ENCODE results near the gene TLR1.
"Not testable (repeated sequence)": the region's sequence is repeated elsewhere in the genome, so short reads cannot be mapped to it uniquely, and the experiment has no call there.

Gene TLR1

GRCh38 chr4:38806251-38806650, 1.7 kb upstream of the TLR1 start:
- H3K36me3 ChIP-seq (ENCODE audit: control insufficient read depth, insufficient read depth, low read length); H3K9me3 ChIP-seq (ENCODE audit: control insufficient read depth, insufficient read depth, low read length); H3K27ac ChIP-seq (ENCODE audit: low read length); H3K4me1 ChIP-seq (ENCODE audit: control insufficient read depth, insufficient read depth, low read length); DNase-seq (ENCODE audit: low read depth, low spot score); H3K27me3 ChIP-seq (ENCODE audit: control insufficient read depth, insufficient read depth, low read length); H3K4me3 ChIP-seq (ENCODE audit: low read length): not testable (repeated sequence)
- 100% methylated on average over 2 of the region's 9 CpGs for WGBS (ENCODE audit: insufficient coverage, insufficient read length)

- no peak overlapping the region for H3K27ac ChIP-seq (ENCODE audit: low read length)
- no peaks in the 10 kb centered on the region for H3K27me3 ChIP-seq (ENCODE audit: control insufficient read depth, insufficient read depth, low read length)
- no CpG with 5 or more reads among the region's 5 CpGs for WGBS (ENCODE audit: insufficient coverage, insufficient read length)
- 0 out of 2 replicates have a peak, but pooled peaks cover 2% of the 10 kb centered on the region for H3K9me3 ChIP-seq (ENCODE audit: control insufficient read depth, insufficient read depth, low read length)
- no peak overlapping the region for H3K4me3 ChIP-seq (ENCODE audit: low read length)
- no peaks in the 10 kb centered on the region for H3K36me3 ChIP-seq (ENCODE audit: control insufficient read depth, insufficient read depth, low read length)
- no peak for DNase-seq (ENCODE audit: low read depth, low spot score)
- no peaks in the 10 kb centered on the region for H3K4me1 ChIP-seq (ENCODE audit: control insufficient read depth, insufficient read depth, low read length)
These were observed 1.0 kb upstream of the TLR1 start for GRCh38 chr4:38805530-38806145.

- H3K36me3 ChIP-seq (ENCODE audit: control insufficient read depth, insufficient read depth, low read length), result no peaks in the 10 kb centered on the region
- no peaks in the 10 kb centered on the region for H3K27me3 ChIP-seq (ENCODE audit: control insufficient read depth, insufficient read depth, low read length)
- no peak for DNase-seq (ENCODE audit: low read depth, low spot score)
- H3K4me1 ChIP-seq (ENCODE audit: control insufficient read depth, insufficient read depth, low read length), result no peaks in the 10 kb centered on the region
- no peak overlapping the region for H3K4me3 ChIP-seq (ENCODE audit: low read length)
- no peak overlapping the region for H3K27ac ChIP-seq (ENCODE audit: low read length)
- WGBS (ENCODE audit: insufficient coverage, insufficient read length), result no CpG with 5 or more reads among the region's 6 CpGs
- H3K9me3 ChIP-seq (ENCODE audit: control insufficient read depth, insufficient read depth, low read length), result 0 out of 2 replicates have a peak, but pooled peaks cover 2% of the 10 kb centered on the region
These were observed 548 bp downstream of the TLR1 start for GRCh38 chr4:38803833-38804653.

GRCh38 chr4:38802561-38803355, 1.8 kb downstream of the TLR1 start:
- WGBS (ENCODE audit: insufficient coverage, insufficient read length), result no CpG with 5 or more reads among the region's 15 CpGs
- H3K36me3 ChIP-seq (ENCODE audit: control insufficient read depth, insufficient read depth, low read length), result no peaks in the 10 kb centered on the region
- H3K4me3 ChIP-seq (ENCODE audit: low read length), result no peak overlapping the region
- no peak overlapping the region for H3K27ac ChIP-seq (ENCODE audit: low read length)
- H3K27me3 ChIP-seq (ENCODE audit: control insufficient read depth, insufficient read depth, low read length), result no peaks in the 10 kb centered on the region
- DNase-seq (ENCODE audit: low read depth, low spot score), result no peak
- 0 out of 2 replicates have a peak, but pooled peaks cover 2% of the 10 kb centered on the region for H3K9me3 ChIP-seq (ENCODE audit: control insufficient read depth, insufficient read depth, low read length)
- H3K4me1 ChIP-seq (ENCODE audit: control insufficient read depth, insufficient read depth, low read length), result no peaks in the 10 kb centered on the region

- DNase-seq (ENCODE audit: low read depth, low spot score), result no peak
- Histone ChIP-seq H3K4me3 (ENCODE audit: low read length) (no peak overlapping the region), H3K36me3 (ENCODE audit: control insufficient read depth, insufficient read depth, low read length) (no peaks in the 10 kb centered on the region), H3K27me3 (ENCODE audit: control insufficient read depth, insufficient read depth, low read length) (no peaks in the 10 kb centered on the region), H3K4me1 (ENCODE audit: control insufficient read depth, insufficient read depth, low read length) (no peaks in the 10 kb centered on the region), H3K27ac (ENCODE audit: low read length) (no peak overlapping the region), H3K9me3 (ENCODE audit: control insufficient read depth, insufficient read depth, low read length) (0 out of 2 replicates have a peak, but pooled peaks cover 2% of the 10 kb centered on the region)
- no CpG with 5 or more reads among the region's 3 CpGs for WGBS (ENCODE audit: insufficient coverage, insufficient read length)
These were observed 3.6 kb downstream of the TLR1 start for GRCh38 chr4:38800961-38801450.

GRCh38 chr4:38800366-38800765, 4.2 kb downstream of the TLR1 start:
- H3K4me1 ChIP-seq (ENCODE audit: control insufficient read depth, insufficient read depth, low read length), result no peaks in the 10 kb centered on the region
- WGBS (ENCODE audit: insufficient coverage, insufficient read length), result no CpG with 5 or more reads among the region's 2 CpGs
- H3K4me3 ChIP-seq (ENCODE audit: low read length), result no peak overlapping the region
- H3K36me3 ChIP-seq (ENCODE audit: control insufficient read depth, insufficient read depth, low read length), result no peaks in the 10 kb centered on the region
- 0 out of 2 replicates have a peak, but pooled peaks cover 2% of the 10 kb centered on the region for H3K9me3 ChIP-seq (ENCODE audit: control insufficient read depth, insufficient read depth, low read length)
- DNase-seq (ENCODE audit: low read depth, low spot score), result no peak
- no peaks in the 10 kb centered on the region for H3K27me3 ChIP-seq (ENCODE audit: control insufficient read depth, insufficient read depth, low read length)
- no peak overlapping the region for H3K27ac ChIP-seq (ENCODE audit: low read length)

GRCh38 chr4:38795087-38795486, 9.5 kb downstream of the TLR1 start:
- Histone ChIP-seq H3K27me3 (ENCODE audit: control insufficient read depth, insufficient read depth, low read length) (no peaks in the 10 kb centered on the region), H3K4me1 (ENCODE audit: control insufficient read depth, insufficient read depth, low read length) (no peaks in the 10 kb centered on the region), H3K27ac (ENCODE audit: low read length) (no peak overlapping the region), H3K36me3 (ENCODE audit: control insufficient read depth, insufficient read depth, low read length) (no peaks in the 10 kb centered on the region), H3K4me3 (ENCODE audit: low read length) (no peak overlapping the region), H3K9me3 (ENCODE audit: control insufficient read depth, insufficient read depth, low read length) (no peaks in the 10 kb centered on the region)
- WGBS (ENCODE audit: insufficient coverage, insufficient read length), result no CpG with 5 or more reads among the region's 3 CpGs
- no peak for DNase-seq (ENCODE audit: low read depth, low spot score)

GRCh38 chr4:38794051-38794450, 10.5 kb downstream of the TLR1 start:
- H3K4me3 ChIP-seq (ENCODE audit: low read length), result no peak overlapping the region
- H3K36me3 ChIP-seq (ENCODE audit: control insufficient read depth, insufficient read depth, low read length), result no peaks in the 10 kb centered on the region
- no peaks in the 10 kb centered on the region for H3K9me3 ChIP-seq (ENCODE audit: control insufficient read depth, insufficient read depth, low read length)
- no peak overlapping the region for H3K27ac ChIP-seq (ENCODE audit: low read length)
- no peaks in the 10 kb centered on the region for H3K27me3 ChIP-seq (ENCODE audit: control insufficient read depth, insufficient read depth, low read length)
- WGBS (ENCODE audit: insufficient coverage, insufficient read length), result no CpG with 5 or more reads among the region's 2 CpGs
- H3K4me1 ChIP-seq (ENCODE audit: control insufficient read depth, insufficient read depth, low read length), result no peaks in the 10 kb centered on the region
- DNase-seq (ENCODE audit: low read depth, low spot score), result no peak

- H3K4me3 ChIP-seq (ENCODE audit: low read length), result no peak overlapping the region
- no peaks in the 10 kb centered on the region for H3K9me3 ChIP-seq (ENCODE audit: control insufficient read depth, insufficient read depth, low read length)
- no CpG with 5 or more reads among the region's 2 CpGs for WGBS (ENCODE audit: insufficient coverage, insufficient read length)
- no peaks in the 10 kb centered on the region for H3K4me1 ChIP-seq (ENCODE audit: control insufficient read depth, insufficient read depth, low read length)
- DNase-seq (ENCODE audit: low read depth, low spot score), result no peak
- H3K27me3 ChIP-seq (ENCODE audit: control insufficient read depth, insufficient read depth, low read length), result no peaks in the 10 kb centered on the region
- no peak overlapping the region for H3K27ac ChIP-seq (ENCODE audit: low read length)
- H3K36me3 ChIP-seq (ENCODE audit: control insufficient read depth, insufficient read depth, low read length), result no peaks in the 10 kb centered on the region
These were observed 13.6 kb downstream of the TLR1 start for GRCh38 chr4:38791010-38791409.

- no peak overlapping the region for H3K4me3 ChIP-seq (ENCODE audit: low read length)
- no peaks in the 10 kb centered on the region for H3K27me3 ChIP-seq (ENCODE audit: control insufficient read depth, insufficient read depth, low read length)
- no CpG with 5 or more reads among the region's 1 CpG for WGBS (ENCODE audit: insufficient coverage, insufficient read length)
- no peak for DNase-seq (ENCODE audit: low read depth, low spot score)
- no peaks in the 10 kb centered on the region for H3K4me1 ChIP-seq (ENCODE audit: control insufficient read depth, insufficient read depth, low read length)
- no peak overlapping the region for H3K27ac ChIP-seq (ENCODE audit: low read length)
- H3K36me3 ChIP-seq (ENCODE audit: control insufficient read depth, insufficient read depth, low read length), result no peaks in the 10 kb centered on the region
- H3K9me3 ChIP-seq (ENCODE audit: control insufficient read depth, insufficient read depth, low read length), result no peaks in the 10 kb centered on the region
These were observed 16.3 kb downstream of the TLR1 start for GRCh38 chr4:38788317-38788716.

Measured in iPS DF 6.9 (cell line).